ENCODE results near the gene YPEL2.

DNA sequence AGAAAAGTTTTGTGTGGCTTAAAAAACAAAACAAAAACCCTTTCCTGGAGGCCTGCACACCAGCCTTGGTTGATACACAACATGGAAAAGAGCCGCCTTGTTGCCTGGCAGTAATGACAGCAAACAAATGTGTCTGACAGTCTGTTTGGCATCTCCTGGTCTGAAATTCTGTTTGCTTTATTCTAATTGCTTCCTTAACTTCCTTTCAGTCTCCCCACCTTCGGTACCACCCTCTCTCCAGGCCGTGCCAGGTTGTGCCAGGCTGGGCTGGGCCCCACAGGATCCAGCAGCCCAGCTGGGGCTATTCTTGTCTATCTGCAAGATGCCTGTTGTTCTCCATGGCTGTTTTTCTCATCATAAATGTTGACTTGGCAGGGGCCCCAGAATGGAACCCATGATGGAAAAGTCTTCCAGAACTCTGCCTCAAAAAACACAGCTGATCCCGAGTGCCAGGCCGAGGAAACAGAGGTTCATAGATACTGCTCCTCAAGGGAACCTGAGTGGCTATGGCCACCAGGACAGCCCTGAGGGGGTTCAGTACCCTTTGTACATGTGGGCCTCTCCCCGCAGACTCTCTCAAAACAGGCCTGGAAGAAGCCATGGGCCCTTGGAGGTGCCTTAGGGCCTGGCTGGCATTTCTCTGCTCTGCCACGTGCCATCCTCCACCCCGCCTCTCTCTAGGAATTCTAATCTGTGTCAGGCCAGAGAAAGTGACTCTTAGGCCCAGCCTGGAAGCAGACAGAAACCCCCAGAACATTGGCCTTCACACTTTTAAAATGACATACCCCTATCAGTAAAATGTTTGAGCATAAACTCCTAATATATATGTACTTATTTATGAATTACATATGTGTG, 50.5 kb downstream of the YPEL2 start:
- TF ChIP-seq, protein P1, sequence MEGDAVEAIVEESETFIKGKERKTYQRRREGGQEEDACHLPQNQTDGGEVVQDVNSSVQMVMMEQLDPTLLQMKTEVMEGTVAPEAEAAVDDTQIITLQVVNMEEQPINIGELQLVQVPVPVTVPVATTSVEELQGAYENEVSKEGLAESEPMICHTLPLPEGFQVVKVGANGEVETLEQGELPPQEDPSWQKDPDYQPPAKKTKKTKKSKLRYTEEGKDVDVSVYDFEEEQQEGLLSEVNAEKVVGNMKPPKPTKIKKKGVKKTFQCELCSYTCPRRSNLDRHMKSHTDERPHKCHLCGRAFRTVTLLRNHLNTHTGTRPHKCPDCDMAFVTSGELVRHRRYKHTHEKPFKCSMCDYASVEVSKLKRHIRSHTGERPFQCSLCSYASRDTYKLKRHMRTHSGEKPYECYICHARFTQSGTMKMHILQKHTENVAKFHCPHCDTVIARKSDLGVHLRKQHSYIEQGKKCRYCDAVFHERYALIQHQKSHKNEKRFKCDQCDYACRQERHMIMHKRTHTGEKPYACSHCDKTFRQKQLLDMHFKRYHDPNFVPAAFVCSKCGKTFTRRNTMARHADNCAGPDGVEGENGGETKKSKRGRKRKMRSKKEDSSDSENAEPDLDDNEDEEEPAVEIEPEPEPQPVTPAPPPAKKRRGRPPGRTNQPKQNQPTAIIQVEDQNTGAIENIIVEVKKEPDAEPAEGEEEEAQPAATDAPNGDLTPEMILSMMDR (IDR thresholded peaks at IDR 0.05; ENCODE audit: low read depth, low read length): no peak
- TF ChIP-seq EZH2phosphoT487 (IDR thresholded peaks at IDR 0.05; ENCODE audit: low read depth): no peak

Data from OCI-LY3 (cell line).